SK-N-SH treated with all-trans-retinoic acid at 6 μM for 48 hours (cell line): ENCODE results near the gene LAMB4.

Source experiments
- ATAC-seq: fragments of 200-7000 bp; cut with Tn5 transposase; 3 replicates; pipeline ENCODE4 v1.9.1; 2020; ENCODE audit warnings: mild to moderate bottlenecking, moderate library complexity
- CREB5 ChIP-seq: fragments of 250-450 bp; sonication (Bioruptor Pico); IDR thresholded peaks from 2 replicates; pipeline ENCODE4 v1.5.1; 2020; ENCODE audit warnings: low read depth, mild to moderate bottlenecking, moderate library complexity
- CSDC2 ChIP-seq: fragments of 250-450 bp; sonication (Bioruptor Pico); IDR thresholded peaks from 2 replicates; pipeline ENCODE4 v1.5.0; 2020; ENCODE audit warnings: mild to moderate bottlenecking, moderate library complexity
- CSRNP3 ChIP-seq: fragments of 250-450 bp; sonication (Bioruptor Pico); IDR thresholded peaks from 2 replicates; pipeline ENCODE4 v1.5.1; 2021; ENCODE audit warnings: mild to moderate bottlenecking, moderate library complexity
- GLIS3 ChIP-seq: fragments of 250-450 bp; sonication (Bioruptor Pico); IDR thresholded peaks from 2 replicates; pipeline ENCODE4 v1.5.0; 2020; ENCODE audit warnings: mild to moderate bottlenecking, moderate library complexity
- ISL1 ChIP-seq: fragments of 250-450 bp; sonication (Bioruptor Pico); IDR thresholded peaks from 2 replicates; pipeline ENCODE4 v2.1.2; 2022; ENCODE audit warnings: mild to moderate bottlenecking, moderate library complexity
- POU6F1 ChIP-seq: fragments of 250-450 bp; sonication (Bioruptor Pico); IDR thresholded peaks from 2 replicates; pipeline ENCODE4 v1.8.0; 2021; ENCODE audit warnings: low read depth, mild to moderate bottlenecking, moderate library complexity, borderline replicate concordance
- PPARA ChIP-seq: fragments of 250-450 bp; sonication (Bioruptor Pico); IDR thresholded peaks from 2 replicates; pipeline ENCODE4 v1.5.0; 2020; ENCODE audit warnings: mild to moderate bottlenecking, borderline replicate concordance
- TCF4 ChIP-seq: fragments of 250-450 bp; sonication (Bioruptor Pico); IDR thresholded peaks from 2 replicates; pipeline ENCODE4 v1.8.0; 2021; ENCODE audit warnings: mild to moderate bottlenecking, moderate library complexity, borderline replicate concordance
- TOX ChIP-seq: fragments of 250-450 bp; sonication (Bioruptor Pico); IDR thresholded peaks from 2 replicates; pipeline ENCODE4 v1.8.0; 2021; ENCODE audit warnings: mild to moderate bottlenecking, moderate library complexity, borderline replicate concordance
- TSHZ2 ChIP-seq: fragments of 250-450 bp; sonication (Bioruptor Pico); IDR thresholded peaks from 2 replicates; pipeline ENCODE4 v1.5.0; 2020; ENCODE audit warnings: mild to moderate bottlenecking, moderate library complexity
- ZFP3 ChIP-seq: fragments of 250-450 bp; sonication (Bioruptor Pico); IDR thresholded peaks from 2 replicates; pipeline ENCODE4 v1.5.0; 2020; ENCODE audit warnings: mild to moderate bottlenecking, moderate library complexity
- ZFP30 ChIP-seq: fragments of 450-650 bp; formaldehyde crosslinking; IDR thresholded peaks from 2 replicates; pipeline ENCODE4 v1.5.0; 2022; ENCODE audit warnings: mild to moderate bottlenecking, moderate library complexity
- ZNF565 ChIP-seq: fragments of 450-650 bp; formaldehyde crosslinking; conservative IDR thresholded peaks from 2 replicates; pipeline ENCODE4 v1.5.0; 2020; ENCODE audit warnings: low read depth, mild to moderate bottlenecking, moderate library complexity
- ZNF8 ChIP-seq: fragments of 450-650 bp; formaldehyde crosslinking; IDR thresholded peaks from 2 replicates; pipeline ENCODE4 v1.5.0; 2020; ENCODE audit warnings: mild to moderate bottlenecking, moderate library complexity
- TF ChIP-seq, protein P1 (sequence below): fragments of 250-450 bp; sonication (Bioruptor Pico); IDR thresholded peaks from 2 replicates; pipeline ENCODE4 v1.8.0; 2020; ENCODE audit warnings: mild to moderate bottlenecking, moderate library complexity, borderline replicate concordance

The LAMB4 gene

GRCh38 chr7:108164946-108165345 lies 34.8 kb upstream of the LAMB4 start:
- peak; percentile 33 for ATAC-seq
- TF ChIP-seq, protein P1, sequence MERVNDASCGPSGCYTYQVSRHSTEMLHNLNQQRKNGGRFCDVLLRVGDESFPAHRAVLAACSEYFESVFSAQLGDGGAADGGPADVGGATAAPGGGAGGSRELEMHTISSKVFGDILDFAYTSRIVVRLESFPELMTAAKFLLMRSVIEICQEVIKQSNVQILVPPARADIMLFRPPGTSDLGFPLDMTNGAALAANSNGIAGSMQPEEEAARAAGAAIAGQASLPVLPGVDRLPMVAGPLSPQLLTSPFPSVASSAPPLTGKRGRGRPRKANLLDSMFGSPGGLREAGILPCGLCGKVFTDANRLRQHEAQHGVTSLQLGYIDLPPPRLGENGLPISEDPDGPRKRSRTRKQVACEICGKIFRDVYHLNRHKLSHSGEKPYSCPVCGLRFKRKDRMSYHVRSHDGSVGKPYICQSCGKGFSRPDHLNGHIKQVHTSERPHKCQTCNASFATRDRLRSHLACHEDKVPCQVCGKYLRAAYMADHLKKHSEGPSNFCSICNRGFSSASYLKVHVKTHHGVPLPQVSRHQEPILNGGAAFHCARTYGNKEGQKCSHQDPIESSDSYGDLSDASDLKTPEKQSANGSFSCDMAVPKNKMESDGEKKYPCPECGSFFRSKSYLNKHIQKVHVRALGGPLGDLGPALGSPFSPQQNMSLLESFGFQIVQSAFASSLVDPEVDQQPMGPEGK (CRISPR knock-in tag): no peak
- no peak for TF ChIP-seq TOX (CRISPR knock-in tag)
- TF ChIP-seq GLIS3: no peak
- TF ChIP-seq TSHZ2: no peak
- TF ChIP-seq POU6F1: no peak
- TF ChIP-seq CREB5 (CRISPR knock-in tag): no peak
- TF ChIP-seq PPARA (CRISPR knock-in tag): no peak
- TF ChIP-seq CSRNP3: no peak
- TF ChIP-seq ZNF8 (CRISPR knock-in tag): no peak
- no peak for TF ChIP-seq TCF4 (CRISPR knock-in tag)
- no peak for TF ChIP-seq CSDC2 (CRISPR knock-in tag)
- TF ChIP-seq ZFP30 (CRISPR knock-in tag): no peak
- no peak for TF ChIP-seq ZNF565
- no peak for TF ChIP-seq ISL1 (CRISPR knock-in tag)
- no peak for TF ChIP-seq ZFP3

DNA sequence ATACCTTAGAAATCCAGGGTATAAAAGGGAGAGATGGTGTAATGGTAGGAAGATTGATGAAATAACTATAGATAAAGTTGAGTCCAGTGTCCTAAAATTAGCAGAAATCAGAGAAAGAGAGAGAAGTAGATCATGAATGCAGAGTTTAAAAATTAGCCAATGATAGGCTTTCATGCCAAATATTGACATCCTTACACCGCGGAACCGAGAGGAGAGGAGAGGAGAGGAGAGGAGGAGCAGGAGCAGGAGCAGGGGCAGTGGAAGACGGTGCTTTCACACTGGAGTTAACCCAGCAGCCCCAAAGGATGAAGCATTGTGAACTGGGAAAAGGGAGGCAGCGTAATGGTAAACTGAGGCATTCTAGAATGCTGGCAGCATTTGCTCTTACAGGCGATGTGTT lies 34.2 kb upstream of the LAMB4 start:
- TF ChIP-seq PPARA (CRISPR knock-in tag) (no peak), POU6F1 (no peak)
- no peak for ATAC-seq

- TF ChIP-seq, protein P1 (CRISPR knock-in tag): no peak
- no peak for ATAC-seq
These were observed 28.6 kb upstream of the LAMB4 start for GRCh38 chr7:108158776-108159175.
